VCaP (cell line): ENCODE data around the gene GAB2.

Source experiments
- H3K27ac ChIP-seq: fragments of 450-650 bp; 2 replicates; pipeline ENCODE4 v1.5.1; 2017
- CTCF ChIP-seq: fragments of 450-650 bp; conservative IDR thresholded peaks from 2 replicates; pipeline ENCODE4 v1.5.1; 2017; ENCODE audit warnings: mild to moderate bottlenecking, moderate library complexity

Gene GAB2

GRCh38 chr11:78399136-78399535 lies 18.5 kb downstream of the GAB2 start:
- no peak overlapping the region for H3K27ac ChIP-seq
- TF ChIP-seq CTCF: no peak

- TF ChIP-seq CTCF: no peak
- no peak overlapping the region for H3K27ac ChIP-seq
Measured at GRCh38 chr11:78398715-78399114, 18.9 kb downstream of the GAB2 start.

GRCh38 chr11:78397398-78397797 lies 20.2 kb downstream of the GAB2 start:
- no peak for TF ChIP-seq CTCF
- H3K27ac ChIP-seq: no peak overlapping the region

GRCh38 chr11:78395597-78395996 lies 22.0 kb downstream of the GAB2 start:
- H3K27ac ChIP-seq: no peak overlapping the region
- TF ChIP-seq CTCF: no peak

GRCh38 chr11:78392854-78393253 lies 24.8 kb downstream of the GAB2 start:
- H3K27ac ChIP-seq: no peak overlapping the region
- no peak for TF ChIP-seq CTCF

- no peak for TF ChIP-seq CTCF
- no peak overlapping the region for H3K27ac ChIP-seq
Measured at GRCh38 chr11:78391424-78391823, 26.2 kb downstream of the GAB2 start.

GRCh38 chr11:78390809-78391208 lies 26.8 kb downstream of the GAB2 start:
- TF ChIP-seq CTCF: no peak

More at GRCh38 chr11:78390809-78391208, 26.8 kb downstream of the GAB2 start:
- H3K27ac ChIP-seq: no peak overlapping the region
